Left lung (tissue), 10 donors: ENCODE results near the gene PXDC1. TPM values are rescaled to one million over a fixed set of nuclear protein-coding genes. Genes with fewer than 3 reads are reported as not detected.

Experiments used
- ATAC-seq: fragments of 200-7000 bp; cut with Tn5 transposase; one replicate; pipeline ENCODE4 v1.9.1; 2020; ENCODE audit warnings: moderate library complexity
- DNase-seq, 4 donors: peaks; one replicate each; pipeline ENCODE4 v3.0.0-alpha.2; 2013 to 2020
- H3K27ac ChIP-seq, 2 donors: fragments of 200-600 bp; sonication (generic) in 1 of 2; one replicate each; pipeline versions ENCODE4 v1.5.0 to v1.8.0; 2020 to 2021
- H3K27me3 ChIP-seq, 2 donors: fragments of 200-600 bp; sonication (generic) in 1 of 2; one replicate each; pipeline versions ENCODE4 v1.5.0 to v1.8.0; 2020 to 2021
- H3K36me3 ChIP-seq, 2 donors: fragments of 200-600 bp; sonication (generic) in 1 of 2; one replicate each; pipeline versions ENCODE4 v1.5.0 to v1.8.0; 2020 to 2021
- H3K4me1 ChIP-seq, 2 donors: fragments of 200-600 bp; one replicate each; pipeline ENCODE4 v1.8.0; 2021
- H3K4me3 ChIP-seq, 2 donors: fragments of 200-600 bp; sonication (generic) in 1 of 2; one replicate each; pipeline versions ENCODE4 v1.5.0 to v1.8.0; 2020 to 2021; ENCODE audit warnings: mild to moderate bottlenecking in 1 of 2
- H3K9me3 ChIP-seq, 2 donors: fragments of 200-600 bp; sonication (generic) in 1 of 2; one replicate each; pipeline versions ENCODE4 v1.5.0 to v1.8.0; 2020 to 2021
- intact Hi-C, 2 donors: fragments of 100-400 bp; cut with DNase I; formaldehyde crosslinking; loops; one replicate each; pipeline versions ENCODE4 v1.11.2 to v1.14.2; 2022
- polyA plus RNA-seq, 6 donors: library from polyadenylated mRNA; unstranded; fragments of 120-200 nt; gene quantifications; one replicate each; pipeline ENCODE4 v1.2.1, GENCODE V29; 2013; ENCODE audit not compliant: insufficient read length in 6 of 6
- total RNA-seq, 2 donors: library from RNA; stranded (reverse); fragmentation: NEBNext Ultra II Directional; extraction: Animal tissue kit (Norgen Biotek cat#: 25700); gene quantifications; one replicate each; pipeline ENCODE4 v1.2.1, GENCODE V29; 2021
- TF ChIP-seq, protein P1 (sequence below), 2 donors: fragments of 200-600 bp; sonication (generic) in 1 of 2; IDR thresholded peaks; one replicate each; pipeline versions ENCODE4 v1.5.0 to v1.8.0; 2021; ENCODE audit warnings: antibody characterized with exemption in 2 of 2
- donor health status: DM: no; HTN: yes; CAD: no.
- donor health status: DM: no; HTN: no; CAD: no.

Gene PXDC1
- total and polyA plus RNA-seq, 8 donors, result 11.0 to 50.8 (median 15.8) TPM

DNA sequence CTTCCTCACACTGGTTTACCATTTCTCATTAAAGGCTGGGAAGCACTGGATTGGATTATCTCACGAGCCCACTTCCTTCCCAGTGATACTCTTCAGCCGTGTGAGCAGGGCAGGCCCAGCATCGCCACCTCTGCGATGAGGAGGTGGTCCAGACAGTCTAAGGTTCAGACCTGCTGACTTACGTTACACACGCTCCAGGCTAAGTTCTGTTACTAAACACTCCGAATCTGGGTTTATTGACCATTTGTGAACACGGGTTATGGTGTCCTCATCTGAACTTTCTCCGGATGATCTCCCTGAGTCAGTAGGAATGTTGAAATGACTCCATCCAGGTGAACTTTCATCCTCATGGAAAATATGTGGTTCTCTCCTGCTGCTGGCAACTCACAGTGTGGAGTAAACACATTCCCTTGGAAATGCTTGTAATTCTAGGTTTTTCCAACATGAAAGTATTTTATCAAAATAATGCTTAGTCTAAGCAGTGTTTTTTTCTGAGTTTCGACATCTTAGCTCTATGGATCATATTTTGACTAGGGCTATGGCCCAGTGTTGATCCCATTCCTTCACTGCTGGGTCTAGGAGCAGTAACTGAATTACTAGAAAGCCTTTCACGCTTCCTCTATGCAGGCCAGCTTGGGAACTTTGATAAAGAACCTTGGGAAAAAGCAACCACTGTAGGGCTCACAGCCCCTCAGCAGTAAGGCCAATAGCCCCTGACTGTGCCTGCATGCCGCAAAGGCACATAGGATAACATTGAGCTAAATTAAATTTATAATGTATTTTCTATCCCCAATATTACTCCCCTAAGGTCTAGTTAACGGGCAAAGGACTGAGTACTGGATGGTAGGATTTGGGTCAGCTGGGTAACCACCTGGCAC lies 37.7 kb upstream of the PXDC1 start:
- peak in 1 of 4 donors; percentile 37 for DNase-seq
- TF ChIP-seq, protein P1, sequence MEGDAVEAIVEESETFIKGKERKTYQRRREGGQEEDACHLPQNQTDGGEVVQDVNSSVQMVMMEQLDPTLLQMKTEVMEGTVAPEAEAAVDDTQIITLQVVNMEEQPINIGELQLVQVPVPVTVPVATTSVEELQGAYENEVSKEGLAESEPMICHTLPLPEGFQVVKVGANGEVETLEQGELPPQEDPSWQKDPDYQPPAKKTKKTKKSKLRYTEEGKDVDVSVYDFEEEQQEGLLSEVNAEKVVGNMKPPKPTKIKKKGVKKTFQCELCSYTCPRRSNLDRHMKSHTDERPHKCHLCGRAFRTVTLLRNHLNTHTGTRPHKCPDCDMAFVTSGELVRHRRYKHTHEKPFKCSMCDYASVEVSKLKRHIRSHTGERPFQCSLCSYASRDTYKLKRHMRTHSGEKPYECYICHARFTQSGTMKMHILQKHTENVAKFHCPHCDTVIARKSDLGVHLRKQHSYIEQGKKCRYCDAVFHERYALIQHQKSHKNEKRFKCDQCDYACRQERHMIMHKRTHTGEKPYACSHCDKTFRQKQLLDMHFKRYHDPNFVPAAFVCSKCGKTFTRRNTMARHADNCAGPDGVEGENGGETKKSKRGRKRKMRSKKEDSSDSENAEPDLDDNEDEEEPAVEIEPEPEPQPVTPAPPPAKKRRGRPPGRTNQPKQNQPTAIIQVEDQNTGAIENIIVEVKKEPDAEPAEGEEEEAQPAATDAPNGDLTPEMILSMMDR (IDR thresholded peaks at IDR 0.05), result no peak
- H3K27ac ChIP-seq, result no peak overlapping the region
- H3K4me1 ChIP-seq, result no peaks in the 10 kb centered on the region
- intact Hi-C loops, result no loop called here
- ATAC-seq, result peak; percentile 12
- H3K36me3 ChIP-seq, result no peaks in the 10 kb centered on the region
- no peaks in the 10 kb centered on the region for H3K27me3 ChIP-seq
- H3K9me3 ChIP-seq, result no peaks in the 10 kb centered on the region
- H3K4me3 ChIP-seq, result no peak overlapping the region

DNA sequence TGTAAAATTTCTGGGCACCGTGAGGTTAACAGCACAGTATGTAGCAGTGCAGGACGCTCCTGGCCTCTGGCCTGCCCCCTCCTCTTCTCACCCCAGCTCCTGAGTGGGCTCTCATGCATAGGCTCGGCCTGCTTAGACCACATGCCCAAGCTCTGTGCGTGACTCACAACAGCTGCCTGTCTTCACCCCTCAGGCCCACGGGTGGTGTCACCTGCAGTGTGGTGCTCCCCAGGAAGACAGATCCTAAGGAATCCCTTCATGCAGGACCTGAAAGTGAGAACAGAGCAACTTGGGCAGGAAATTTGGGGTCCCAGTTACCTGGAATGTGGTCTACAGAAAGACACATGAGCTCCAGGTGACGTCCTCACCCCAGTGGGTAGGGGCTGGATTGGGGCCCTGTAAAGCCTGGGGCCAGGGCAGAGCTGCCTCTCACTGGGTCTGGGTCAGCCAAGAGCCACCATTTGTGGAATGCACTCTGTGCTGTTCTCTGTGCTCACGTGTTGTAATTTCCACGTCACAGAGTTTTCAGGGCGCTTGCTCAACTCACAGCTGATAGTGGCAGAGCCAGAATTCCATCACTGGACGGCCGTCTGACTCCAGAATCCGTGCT lies 37.0 kb upstream of the PXDC1 start:
- peak in 1 of 4 donors; percentile 39 for DNase-seq

DNA sequence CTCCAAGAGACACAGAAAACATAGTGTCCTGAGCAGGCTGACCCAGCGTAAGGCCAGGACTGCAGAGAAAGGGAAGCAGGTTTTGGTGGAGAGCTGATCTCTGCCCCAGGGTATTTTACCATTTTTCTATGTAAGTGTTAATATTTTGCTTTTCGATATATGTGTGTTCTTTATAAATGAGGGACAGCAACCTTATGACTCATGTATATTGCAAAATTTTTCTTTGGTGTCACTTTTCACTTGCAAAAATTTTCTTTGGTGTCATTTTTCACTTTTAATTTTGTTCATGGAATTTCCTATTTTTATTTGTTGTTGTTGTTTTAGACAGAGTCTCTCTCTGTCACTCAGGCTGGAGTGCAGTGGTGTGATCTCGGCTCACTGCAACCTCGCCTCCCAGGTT lies 34.6 kb upstream of the PXDC1 start:
- TF ChIP-seq, protein P1 (IDR thresholded peaks at IDR 0.05), result no peak
- ATAC-seq, result no peak
- H3K27me3 ChIP-seq, result no peaks in the 10 kb centered on the region
- no peaks in the 10 kb centered on the region for H3K9me3 ChIP-seq
- no peak for DNase-seq
- intact Hi-C loops, result no loop called here
- H3K36me3 ChIP-seq, result no peaks in the 10 kb centered on the region
- H3K4me1 ChIP-seq, result no peaks in the 10 kb centered on the region
- no peak overlapping the region for H3K27ac ChIP-seq
- H3K4me3 ChIP-seq, result no peak overlapping the region

More for the DNA sequence above, 37.0 kb upstream of the PXDC1 start:
- intact Hi-C loops, result no loop called here
- Histone ChIP-seq H3K27me3 (no peaks in the 10 kb centered on the region), H3K9me3 (no peaks in the 10 kb centered on the region), H3K27ac (no peak overlapping the region), H3K36me3 (no peaks in the 10 kb centered on the region), H3K4me1 (no peaks in the 10 kb centered on the region), H3K4me3 (no peak overlapping the region)
- ATAC-seq, result no peak
- TF ChIP-seq, protein P1 (IDR thresholded peaks at IDR 0.05), result no peak

DNA sequence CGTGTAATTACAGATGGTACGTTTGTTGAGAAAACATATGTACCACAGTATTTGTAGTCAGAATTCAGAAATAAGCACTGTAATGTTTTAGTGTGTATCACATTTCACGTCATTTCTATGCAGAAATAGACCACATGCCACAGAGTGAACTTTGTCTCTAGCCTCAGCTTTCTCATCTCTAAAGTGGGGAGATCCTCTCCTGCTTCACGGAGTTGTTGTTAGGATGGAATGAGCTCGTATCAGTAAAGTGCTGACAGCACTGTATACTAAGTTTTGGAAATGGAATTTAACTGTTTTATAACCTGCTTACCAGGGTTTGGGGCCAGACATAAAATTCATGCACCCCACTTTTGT lies 34.2 kb upstream of the PXDC1 start:
- no peak overlapping the region for H3K4me3 ChIP-seq
- no peaks in the 10 kb centered on the region for H3K4me1 ChIP-seq
- H3K27ac ChIP-seq, result no peak overlapping the region
- TF ChIP-seq, protein P1 (IDR thresholded peaks at IDR 0.05), result no peak
- intact Hi-C loops, result no loop called here
- ATAC-seq (no peak), DNase-seq (no peak)
- H3K27me3 ChIP-seq, result no peaks in the 10 kb centered on the region
- H3K36me3 ChIP-seq, result no peaks in the 10 kb centered on the region
- H3K9me3 ChIP-seq, result no peaks in the 10 kb centered on the region
